ENCODE data around the gene STK11IP. TPM values are rescaled to one million over a fixed set of nuclear protein-coding genes. Genes with fewer than 3 reads are reported as not detected.

STK11IP gene
- total and polyA plus RNA-seq, 9 of the 15 experiments (the other 6 are each of a cell fraction or from before 2014, with no cell fraction given): 0.52 to 21.7 (median 5.6) TPM

DNA sequence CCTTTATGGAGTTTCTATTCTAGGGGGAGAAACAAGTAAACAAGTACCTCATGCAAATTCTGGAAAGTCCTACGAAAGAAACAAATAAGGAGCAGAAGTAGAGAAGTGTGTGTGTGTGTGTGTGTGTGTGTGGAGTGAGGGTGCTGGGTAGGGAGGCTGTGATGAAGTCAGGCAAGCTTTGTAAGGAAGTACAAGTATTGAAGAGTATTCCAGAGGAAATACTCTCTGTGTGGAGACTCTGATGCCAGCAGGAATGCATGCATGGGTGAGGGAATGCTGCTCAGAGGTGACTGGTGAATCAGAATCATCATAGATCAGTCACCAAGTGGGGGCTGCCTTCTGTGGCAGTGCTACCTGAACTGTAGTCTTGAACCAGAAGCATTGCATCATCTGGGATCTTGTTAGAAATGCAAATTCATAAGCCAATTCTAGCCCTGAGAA lies 64.3 kb downstream of the STK11IP start (continued):
- TF ChIP-seq MYBL2 (IDR thresholded peaks at IDR 0.05; ENCODE audit: low read depth) (no peak), MYBL2 (CRISPR knock-in tag; IDR thresholded peaks at IDR 0.05; ENCODE audit: borderline replicate concordance) (no peak), GMEB1 (CRISPR knock-in tag; IDR thresholded peaks at IDR 0.05) (no peak), POU5F1 (IDR thresholded peaks at IDR 0.05; ENCODE audit: borderline replicate concordance, low read depth, low read length, partially characterized antibody) (no peak), SMARCB1 (IDR thresholded peaks at IDR 0.05; ENCODE audit: insufficient read length, low read depth) (no peak), ESRRA (IDR thresholded peaks at IDR 0.05; ENCODE audit: borderline replicate concordance, low read depth) (no peak), ADNP (tag; IDR thresholded peaks at IDR 0.05) (0 out of 2 replicates have a peak, but pooled peaks have one; percentile 1), ATF7 (IDR thresholded peaks at IDR 0.05) (peak; percentile 45; the same call in 1 of the 2 replicates), ARHGAP35 (IDR thresholded peaks at IDR 0.05; ENCODE audit: partially characterized antibody) (no peak), FOSL1 (tag; conservative IDR thresholded peaks at IDR 0.05) (peak; percentile 83), KLF16 (IDR thresholded peaks at IDR 0.05) (0 out of 2 replicates have a peak, but pooled peaks have one; percentile 0), MXD1 (CRISPR knock-in tag; IDR thresholded peaks at IDR 0.05; ENCODE audit: borderline replicate concordance, poor library complexity, severe bottlenecking) (no peak), CEBPB (tag; IDR thresholded peaks at IDR 0.05) (peak; percentile 79), SPI1 (IDR thresholded peaks at IDR 0.05; ENCODE audit: borderline replicate concordance, low read depth, low read length) (peak; percentile 18; the same call in 1 of the 2 replicates), LEF1 (IDR thresholded peaks at IDR 0.05) (0 out of 2 replicates have a peak, but pooled peaks have one; percentile 26), EWSR1 (IDR thresholded peaks at IDR 0.05; ENCODE audit: borderline replicate concordance, low read depth, partially characterized antibody) (no peak), KLF1 (tag; IDR thresholded peaks at IDR 0.05) (no peak), HMGXB4 (CRISPR knock-in tag; IDR thresholded peaks at IDR 0.05) (no peak), JUNB (CRISPR knock-in tag; conservative IDR thresholded peaks at IDR 0.05) (no peak), MAFK (IDR thresholded peaks at IDR 0.05; ENCODE audit: low read length) (no peak), CBFA2T2 (conservative IDR thresholded peaks at IDR 0.05) (no peak), SMARCA4 (IDR thresholded peaks at IDR 0.05) (peak; percentile 76), XRCC5 (IDR thresholded peaks at IDR 0.05; ENCODE audit: low read depth, low read length) (no peak), ZFP36 (IDR thresholded peaks at IDR 0.05; ENCODE audit: low read depth, low read length, partially characterized antibody) (no peak), E2F4 (CRISPR knock-in tag; IDR thresholded peaks at IDR 0.05; ENCODE audit: low read depth) (no peak)
- TF ChIP-seq, protein P1, sequence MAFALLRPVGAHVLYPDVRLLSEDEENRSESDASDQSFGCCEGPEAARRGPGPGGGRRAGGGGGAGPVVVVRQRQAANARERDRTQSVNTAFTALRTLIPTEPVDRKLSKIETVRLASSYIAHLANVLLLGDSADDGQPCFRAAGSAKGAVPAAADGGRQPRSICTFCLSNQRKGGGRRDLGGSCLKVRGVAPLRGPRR (CRISPR knock-in tag; IDR thresholded peaks at IDR 0.05): no peak

Data from K562 (cell line).